Measurements from ENCODE around the gene MACROH2A2.
A peak's percentile ranks its signal among the peaks of the same experiment; 100 is the strongest.
"Not testable (repeated sequence)": the region's sequence is repeated elsewhere in the genome, so short reads cannot be mapped to it uniquely, and the experiment has no call there.

Gene MACROH2A2

GRCh38 chr10:70106958-70107791 is 54.5 kb downstream of the MACROH2A2 start:
- no peak for DNase-seq

GRCh38 chr10:70109064-70109729 is 56.6 kb downstream of the MACROH2A2 start:
- DNase-seq, result no peak

GRCh38 chr10:70111496-70111895 is 58.9 kb downstream of the MACROH2A2 start:
- no peak for DNase-seq

GRCh38 chr10:70112071-70112470 is 59.4 kb downstream of the MACROH2A2 start:
- DNase-seq, result no peak

GRCh38 chr10:70114902-70115301 is 62.3 kb downstream of the MACROH2A2 start:
- no peak for DNase-seq

- peak; percentile 7 for DNase-seq
These were observed 63.5 kb downstream of the MACROH2A2 start for GRCh38 chr10:70115948-70116682.

- no peak for DNase-seq
These were observed 65.0 kb downstream of the MACROH2A2 start for GRCh38 chr10:70117646-70118045.

- no peak for DNase-seq
These were observed 65.5 kb downstream of the MACROH2A2 start for GRCh38 chr10:70118196-70118595.

GRCh38 chr10:70119197-70119596 is 66.6 kb downstream of the MACROH2A2 start:
- DNase-seq, result no peak

- no peak for DNase-seq
These were observed 67.0 kb downstream of the MACROH2A2 start for GRCh38 chr10:70119623-70120022.

- DNase-seq, result no peak
These were observed 67.8 kb downstream of the MACROH2A2 start for GRCh38 chr10:70120417-70120816.

GRCh38 chr10:70121281-70121949 is 68.8 kb downstream of the MACROH2A2 start:
- DNase-seq, result no peak

- no peak for DNase-seq
These were observed 70.1 kb downstream of the MACROH2A2 start for GRCh38 chr10:70122742-70123141.

- DNase-seq, result not testable (repeated sequence)
These were observed 70.5 kb downstream of the MACROH2A2 start for GRCh38 chr10:70123166-70123565.

- no peak for DNase-seq
These were observed 71.2 kb downstream of the MACROH2A2 start for GRCh38 chr10:70123817-70124216.

GRCh38 chr10:70124415-70124814 is 71.8 kb downstream of the MACROH2A2 start:
- DNase-seq, result no peak

- no peak for DNase-seq
These were observed 72.3 kb downstream of the MACROH2A2 start for GRCh38 chr10:70124918-70125317.

GRCh38 chr10:70125918-70126552 is 73.4 kb downstream of the MACROH2A2 start:
- no peak for DNase-seq

GRCh38 chr10:70126700-70127395 is 74.2 kb downstream of the MACROH2A2 start:
- DNase-seq, result no peak

- no peak for DNase-seq
These were observed 78.4 kb downstream of the MACROH2A2 start for GRCh38 chr10:70130878-70131559.

- no peak for DNase-seq
These were observed 78.9 kb downstream of the MACROH2A2 start for GRCh38 chr10:70131560-70131937.
